H9 (cell line): ENCODE data around the gene TMEM129. TPM values are rescaled to one million over a fixed set of nuclear protein-coding genes. Genes with fewer than 3 reads are reported as not detected.

ENCODE experiments used
- DNase-seq: peaks from one replicate; pipeline ENCODE4 v3.0.0-alpha.2; 2017
- H2AFZ ChIP-seq: one replicate; pipeline ENCODE4 v1.6.1; 2013; ENCODE audit warnings: mild to moderate bottlenecking, low read length, control low read depth, moderate library complexity
- H2AK5ac ChIP-seq: 2 replicates; pipeline ENCODE4 v1.6.1; 2013; ENCODE audit warnings: low read length, control low read depth, mixed read lengths; ENCODE audit not compliant: insufficient read length
- H2BK120ac ChIP-seq: one replicate; pipeline ENCODE4 v1.6.1; 2013; ENCODE audit warnings: low read depth, mild to moderate bottlenecking, low read length, control low read depth, inconsistent platforms; ENCODE audit not compliant: poor library complexity, severe bottlenecking
- H2BK12ac ChIP-seq: 2 replicates; pipeline ENCODE4 v1.6.1; 2013; ENCODE audit warnings: low read length, control low read depth, mixed read lengths, low read depth; ENCODE audit not compliant: insufficient read length
- H2BK15ac ChIP-seq: 2 replicates; pipeline ENCODE4 v1.6.1; 2013; ENCODE audit warnings: low read depth, low read length, control low read depth
- H2BK20ac ChIP-seq: one replicate; pipeline ENCODE4 v1.6.1; 2013; ENCODE audit warnings: low read depth, mild to moderate bottlenecking, low read length, control low read depth, inconsistent platforms; ENCODE audit not compliant: poor library complexity, severe bottlenecking
- H2BK5ac ChIP-seq: 2 replicates; pipeline ENCODE4 v1.6.1; 2013; ENCODE audit warnings: low read length, control low read depth, mixed read lengths; ENCODE audit not compliant: insufficient read length
- H3K14ac ChIP-seq: 2 replicates; pipeline ENCODE4 v1.6.1; 2013; ENCODE audit warnings: low read length, control low read depth; ENCODE audit not compliant: insufficient read depth
- H3K18ac ChIP-seq: 2 replicates; pipeline ENCODE4 v1.6.1; 2013; ENCODE audit warnings: low read depth, mild to moderate bottlenecking, mixed read lengths, low read length, control low read depth; ENCODE audit not compliant: insufficient read length
- H3K23ac ChIP-seq: 2 replicates; pipeline ENCODE4 v1.6.1; 2013; ENCODE audit warnings: low read length, control low read depth, mixed read lengths, low read depth; ENCODE audit not compliant: insufficient read length
- H3K23me2 ChIP-seq: 2 replicates; pipeline ENCODE4 v1.6.1; 2013; ENCODE audit warnings: low read depth, mild to moderate bottlenecking, mixed read lengths, low read length, control low read depth; ENCODE audit not compliant: insufficient read length, poor library complexity, severe bottlenecking
- H3K27ac ChIP-seq: 2 replicates; pipeline ENCODE4 v1.5.1; 2013; ENCODE audit warnings: low read length, control low read depth, mixed read lengths, low read depth; ENCODE audit not compliant: insufficient read length
- H3K27me3 ChIP-seq: 2 replicates; pipeline ENCODE4 v1.6.1; 2013; ENCODE audit warnings: low read length, control low read depth, inconsistent platforms; ENCODE audit not compliant: insufficient read depth
- H3K4ac ChIP-seq: 2 replicates; pipeline ENCODE4 v1.6.1; 2013; ENCODE audit warnings: low read depth, mild to moderate bottlenecking, control low read depth, inconsistent platforms, low read length, moderate library complexity
- H3K4me1 ChIP-seq: 2 replicates; pipeline ENCODE4 v1.6.1; 2013; ENCODE audit warnings: low read length, control low read depth, inconsistent platforms; ENCODE audit not compliant: insufficient read depth
- H3K4me2 ChIP-seq: 2 replicates; pipeline ENCODE4 v1.6.1; 2013; ENCODE audit warnings: low read length, control low read depth, mixed read lengths; ENCODE audit not compliant: insufficient read length, insufficient read depth
- H3K56ac ChIP-seq: 2 replicates; pipeline ENCODE4 v1.6.1; 2013; ENCODE audit warnings: low read depth, mild to moderate bottlenecking, mixed read lengths, low read length, control low read depth; ENCODE audit not compliant: insufficient read length
- H3K79me1 ChIP-seq: 2 replicates; pipeline ENCODE4 v1.6.1; 2013; ENCODE audit warnings: low read depth, mild to moderate bottlenecking, moderate library complexity, low read length, control low read depth, inconsistent platforms; ENCODE audit not compliant: insufficient read depth, poor library complexity, severe bottlenecking
- H3K79me2 ChIP-seq: 2 replicates; pipeline ENCODE4 v1.6.1; 2013; ENCODE audit warnings: low read length, control low read depth, inconsistent platforms; ENCODE audit not compliant: insufficient read depth
- H3K9ac ChIP-seq: 2 replicates; pipeline ENCODE4 v1.6.1; 2013; ENCODE audit warnings: low read length, control low read depth, mixed read lengths; ENCODE audit not compliant: insufficient read length; ENCODE audit errors: extremely low read depth
- H3K9me3 ChIP-seq: one replicate; pipeline ENCODE4 v1.6.1; 2013; ENCODE audit warnings: low read depth, low read length, inconsistent platforms; ENCODE audit not compliant: control insufficient read depth
- H3T11ph ChIP-seq: one replicate; pipeline ENCODE4 v1.6.1; 2013; ENCODE audit warnings: mild to moderate bottlenecking, low read length, control low read depth, inconsistent platforms
- H4K20me1 ChIP-seq: one replicate; pipeline ENCODE4 v1.6.1; 2013; ENCODE audit not compliant: control insufficient read depth, insufficient read length, insufficient read depth
- H4K5ac ChIP-seq: 2 replicates; pipeline ENCODE4 v1.6.1; 2013; ENCODE audit warnings: low read depth, mild to moderate bottlenecking, mixed read lengths, low read length, control low read depth; ENCODE audit not compliant: insufficient read length
- H4K8ac ChIP-seq: replicated peaks from 2 replicates; pipeline ENCODE4 v1.6.1; 2013; ENCODE audit warnings: low read length, control low read depth, mixed read lengths, low read depth; ENCODE audit not compliant: insufficient read length
- H4K91ac ChIP-seq: 2 replicates; pipeline ENCODE4 v1.6.1; 2013; ENCODE audit warnings: low read depth, mild to moderate bottlenecking, moderate library complexity, mixed read lengths, low read length, control low read depth; ENCODE audit not compliant: insufficient read length
- H3K27ac Mint-ChIP-seq, 3 experiments: 2 replicates in 2 of 3; 3 replicates in 1 of 3; pipeline ENCODE4 v1.8.0; 2020 to 2021; ENCODE audit warnings: mixed read lengths in 3 of 3, mild to moderate bottlenecking in 1 of 3, moderate library complexity in 1 of 3
- H3K27me3 Mint-ChIP-seq: 2 replicates; pipeline ENCODE4 v1.8.0; 2021; ENCODE audit warnings: low read depth, mild to moderate bottlenecking, moderate library complexity, mixed read lengths
- H3K36me3 Mint-ChIP-seq, 3 experiments: 2 replicates in 2 of 3; 3 replicates in 1 of 3; pipeline ENCODE4 v1.8.0; 2020 to 2021; ENCODE audit warnings: low read depth in 3 of 3, mixed read lengths in 3 of 3; ENCODE audit not compliant: insufficient read depth in 1 of 3
- H3K4me1 Mint-ChIP-seq, 2 experiments: 2 replicates each; pipeline ENCODE4 v1.8.0; 2020; ENCODE audit warnings: mixed read lengths in 2 of 2
- H3K4me3 Mint-ChIP-seq, 2 experiments: 2 replicates in 1 of 2; 3 replicates in 1 of 2; pipeline ENCODE4 v1.8.0; 2020 to 2021; ENCODE audit warnings: mild to moderate bottlenecking in 2 of 2, mixed read lengths in 2 of 2, moderate library complexity in 1 of 2
- H3K9me3 Mint-ChIP-seq, 2 experiments: 2 replicates in 1 of 2; 3 replicates in 1 of 2; pipeline ENCODE4 v1.8.0; 2020; ENCODE audit warnings: mild to moderate bottlenecking in 2 of 2, mixed read lengths in 2 of 2, moderate library complexity in 1 of 2
- WGBS: extraction: QIAGEN DNeasy Blood & Tissue Kit; methylation state at CpG from one replicate; pipeline ENCODE4 v1.1.7; 2013; ENCODE audit warnings: missing lambda C conversion rate, low lambda C conversion rate, mixed read lengths; ENCODE audit not compliant: insufficient read length; ENCODE audit errors: extremely low coverage; 5-methylcytosine and 5-hydroxymethylcytosine counted together
- total RNA-seq: library from RNA; stranded (reverse); gene quantifications from 2 replicates; pipeline ENCODE4 v1.2.1, GENCODE V29; 2021
- TF ChIP-seq, protein P1 (sequence below): fragments of 200-600 bp; sonication (generic); conservative IDR thresholded peaks from 3 replicates; pipeline ENCODE4 v1.8.0; 2021; ENCODE audit warnings: antibody characterized with exemption, mild to moderate bottlenecking

TMEM129 gene
- total RNA-seq, 1 experiment from 2014 or later: 27.3 TPM

GRCh38 chr4:1764670-1765069 lies 43.5 kb upstream of the TMEM129 start:
- Histone ChIP-seq H2BK20ac (no peak overlapping the region), H2AK5ac (no peak overlapping the region), H2BK120ac (no peak overlapping the region), H3K9me3 (no peaks in the 10 kb centered on the region), H3K23me2 (peaks cover 3% of the 10 kb centered on the region), H3K56ac (no peak overlapping the region), H3K27ac (no peak overlapping the region), H3K9ac (no peak overlapping the region), H3K14ac (no peak overlapping the region), H4K5ac (no peak overlapping the region), H4K91ac (no peak overlapping the region), H2BK5ac (no peak overlapping the region), H4K8ac (no peak overlapping the region), H3K4ac (no peak overlapping the region), H3K79me2 (no peaks in the 10 kb centered on the region), H3K79me1 (no peaks in the 10 kb centered on the region), H2AFZ (no peak overlapping the region), H3K23ac (no peak overlapping the region), H3K4me1 (no peaks in the 10 kb centered on the region; the same call in 1 of the 2 replicates), H3K27me3 (no peaks in the 10 kb centered on the region), H2BK12ac (no peak overlapping the region), H3T11ph (no peak overlapping the region), H3K4me2 (no peak overlapping the region), H4K20me1 (no peaks in the 10 kb centered on the region), H2BK15ac (no peak overlapping the region), H3K18ac (no peak overlapping the region)
- no peak for DNase-seq
- H3K27me3 Mint-ChIP-seq: peaks cover 15% of the 10 kb centered on the region
- H3K4me3 Mint-ChIP-seq: no peak overlapping the region
- H3K9me3 Mint-ChIP-seq: no peaks in the 10 kb centered on the region
- WGBS: no CpG with 5 or more reads among the region's 9 CpGs
- H3K36me3 Mint-ChIP-seq: no peaks in the 10 kb centered on the region
- TF ChIP-seq, protein P1, sequence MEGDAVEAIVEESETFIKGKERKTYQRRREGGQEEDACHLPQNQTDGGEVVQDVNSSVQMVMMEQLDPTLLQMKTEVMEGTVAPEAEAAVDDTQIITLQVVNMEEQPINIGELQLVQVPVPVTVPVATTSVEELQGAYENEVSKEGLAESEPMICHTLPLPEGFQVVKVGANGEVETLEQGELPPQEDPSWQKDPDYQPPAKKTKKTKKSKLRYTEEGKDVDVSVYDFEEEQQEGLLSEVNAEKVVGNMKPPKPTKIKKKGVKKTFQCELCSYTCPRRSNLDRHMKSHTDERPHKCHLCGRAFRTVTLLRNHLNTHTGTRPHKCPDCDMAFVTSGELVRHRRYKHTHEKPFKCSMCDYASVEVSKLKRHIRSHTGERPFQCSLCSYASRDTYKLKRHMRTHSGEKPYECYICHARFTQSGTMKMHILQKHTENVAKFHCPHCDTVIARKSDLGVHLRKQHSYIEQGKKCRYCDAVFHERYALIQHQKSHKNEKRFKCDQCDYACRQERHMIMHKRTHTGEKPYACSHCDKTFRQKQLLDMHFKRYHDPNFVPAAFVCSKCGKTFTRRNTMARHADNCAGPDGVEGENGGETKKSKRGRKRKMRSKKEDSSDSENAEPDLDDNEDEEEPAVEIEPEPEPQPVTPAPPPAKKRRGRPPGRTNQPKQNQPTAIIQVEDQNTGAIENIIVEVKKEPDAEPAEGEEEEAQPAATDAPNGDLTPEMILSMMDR: no peak
- H3K4me1 Mint-ChIP-seq: peaks cover 18 to 30% of the 10 kb centered on the region in 2 experiments
- no peak overlapping the region; a peak in 1 of 7 replicates for H3K27ac Mint-ChIP-seq
